Measurements from ENCODE around the gene FAF1.

DNA sequence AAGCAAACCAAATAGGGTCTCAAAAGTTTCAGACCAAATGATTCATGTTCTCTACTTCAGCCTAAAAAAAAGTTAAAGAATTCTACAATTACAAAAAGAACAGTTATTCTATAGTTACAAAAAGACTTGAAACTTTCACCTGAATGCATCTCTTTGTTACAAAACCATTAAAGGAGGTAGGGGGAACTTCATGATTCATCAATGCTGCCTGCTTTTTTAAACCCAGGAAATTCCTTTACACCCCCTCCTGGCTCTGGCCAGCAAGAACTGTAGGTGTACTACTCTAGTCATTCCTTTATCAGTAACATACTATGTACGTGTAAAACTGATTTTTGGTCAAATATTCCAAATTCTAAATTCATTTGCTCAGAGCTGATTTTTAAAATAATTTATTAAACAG lies 5.0 kb downstream of the FAF1 start:
- no peak for TF ChIP-seq L3MBTL2 (conservative IDR thresholded peaks at IDR 0.05)
- TF ChIP-seq BHLHE40 (IDR thresholded peaks at IDR 0.05; ENCODE audit: borderline replicate concordance) = no peak
- TF ChIP-seq FOXK2 (IDR thresholded peaks at IDR 0.05) = no peak
- no peak for TF ChIP-seq ZNF384 (IDR thresholded peaks at IDR 0.05)
- no peak for TF ChIP-seq SP1 (IDR thresholded peaks at IDR 0.05)
- no peak for TF ChIP-seq FOXM1 (IDR thresholded peaks at IDR 0.05; ENCODE audit: borderline replicate concordance)
- no peak for TF ChIP-seq TARDBP (IDR thresholded peaks at IDR 0.05)
- no peak for TF ChIP-seq NFRKB (IDR thresholded peaks at IDR 0.05)
